Fibroblast of skin of left quadriceps (primary cell): Measurements from ENCODE around the gene CLCN6.

Source experiments
- DNase-seq, 2 experiments: peaks; one replicate each; pipeline ENCODE4 v3.0.0-alpha.2; 2013; ENCODE audit warnings: low read depth in 2 of 2

Gene CLCN6, protein sequence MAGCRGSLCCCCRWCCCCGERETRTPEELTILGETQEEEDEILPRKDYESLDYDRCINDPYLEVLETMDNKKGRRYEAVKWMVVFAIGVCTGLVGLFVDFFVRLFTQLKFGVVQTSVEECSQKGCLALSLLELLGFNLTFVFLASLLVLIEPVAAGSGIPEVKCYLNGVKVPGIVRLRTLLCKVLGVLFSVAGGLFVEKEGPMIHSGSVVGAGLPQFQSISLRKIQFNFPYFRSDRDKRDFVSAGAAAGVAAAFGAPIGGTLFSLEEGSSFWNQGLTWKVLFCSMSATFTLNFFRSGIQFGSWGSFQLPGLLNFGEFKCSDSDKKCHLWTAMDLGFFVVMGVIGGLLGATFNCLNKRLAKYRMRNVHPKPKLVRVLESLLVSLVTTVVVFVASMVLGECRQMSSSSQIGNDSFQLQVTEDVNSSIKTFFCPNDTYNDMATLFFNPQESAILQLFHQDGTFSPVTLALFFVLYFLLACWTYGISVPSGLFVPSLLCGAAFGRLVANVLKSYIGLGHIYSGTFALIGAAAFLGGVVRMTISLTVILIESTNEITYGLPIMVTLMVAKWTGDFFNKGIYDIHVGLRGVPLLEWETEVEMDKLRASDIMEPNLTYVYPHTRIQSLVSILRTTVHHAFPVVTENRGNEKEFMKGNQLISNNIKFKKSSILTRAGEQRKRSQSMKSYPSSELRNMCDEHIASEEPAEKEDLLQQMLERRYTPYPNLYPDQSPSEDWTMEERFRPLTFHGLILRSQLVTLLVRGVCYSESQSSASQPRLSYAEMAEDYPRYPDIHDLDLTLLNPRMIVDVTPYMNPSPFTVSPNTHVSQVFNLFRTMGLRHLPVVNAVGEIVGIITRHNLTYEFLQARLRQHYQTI

DNA sequence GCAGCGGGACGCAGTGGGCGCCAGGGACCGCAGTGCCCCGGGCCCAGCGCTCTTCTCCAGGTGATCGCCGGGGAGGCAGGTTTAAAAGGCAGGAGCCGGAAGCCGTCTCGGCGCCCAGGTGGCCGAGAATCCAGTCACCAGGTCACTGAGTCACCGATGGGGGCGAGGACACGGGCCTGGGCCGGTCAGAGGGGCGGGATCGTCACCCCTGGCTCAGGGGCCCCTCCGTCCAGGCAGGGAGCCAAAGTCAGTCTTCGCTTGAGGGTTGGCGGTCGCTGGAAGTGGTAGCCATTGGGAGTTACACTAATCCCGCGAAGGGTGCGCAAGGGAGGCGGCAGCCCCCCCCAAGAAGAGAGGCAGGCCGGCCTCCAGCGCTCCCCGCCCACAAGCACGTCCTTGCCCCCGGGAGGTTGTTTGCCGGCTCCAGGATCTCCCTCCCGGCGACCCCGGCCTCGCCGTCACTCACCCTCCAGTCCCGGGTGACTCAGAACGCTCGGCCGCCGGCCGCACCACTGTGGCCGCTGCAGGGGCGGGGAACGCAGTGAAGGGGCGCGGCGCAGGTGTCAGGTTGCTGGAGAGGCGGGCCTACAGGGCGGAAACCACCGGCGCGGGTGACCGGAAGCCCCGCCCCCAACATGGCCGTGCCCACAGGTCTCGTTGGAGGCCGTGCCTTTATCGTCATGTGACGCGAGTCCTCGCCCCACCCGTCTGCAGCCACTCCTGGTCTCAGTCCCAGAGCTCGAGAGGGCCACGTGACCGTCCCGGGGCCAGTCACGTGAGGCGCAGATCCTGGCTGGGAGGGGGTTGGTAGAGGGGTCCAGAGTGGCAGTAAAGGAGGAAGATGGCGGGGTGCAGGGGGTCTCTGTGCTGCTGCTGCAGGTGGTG is at the start of gene CLCN6, which contains the start of gene MTHFR:
CLCN6 (plus strand) TSS at position 770 of the 885 bp plus-strand sequence; CDS start at position 842, 72 bp downstream.
MTHFR (minus strand) TSS at position 543 of the 885 bp plus-strand sequence. CDS start 2,848 bp downstream, outside the sequence.
- DNase-seq = peak; percentile 97

DNA sequence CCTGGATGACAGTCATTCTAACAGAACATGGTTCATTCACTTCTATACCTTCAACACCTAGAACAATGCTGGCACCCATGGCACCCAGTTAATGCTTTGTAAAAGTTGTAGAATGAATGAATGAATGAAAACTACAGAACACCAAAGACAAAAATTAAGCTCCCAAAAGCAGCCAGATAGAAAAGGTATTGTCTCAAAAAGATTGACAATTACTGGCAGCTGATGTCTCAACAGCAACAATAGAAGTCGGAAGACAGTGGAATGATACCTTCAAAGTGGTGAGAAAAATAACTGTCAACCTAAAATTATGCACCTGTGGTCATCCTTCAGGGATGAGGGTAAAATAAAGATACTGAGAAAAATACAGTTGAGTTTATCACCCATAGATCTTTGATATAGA is 48.9 kb upstream of the CLCN6 start:
- no peak for DNase-seq

DNA sequence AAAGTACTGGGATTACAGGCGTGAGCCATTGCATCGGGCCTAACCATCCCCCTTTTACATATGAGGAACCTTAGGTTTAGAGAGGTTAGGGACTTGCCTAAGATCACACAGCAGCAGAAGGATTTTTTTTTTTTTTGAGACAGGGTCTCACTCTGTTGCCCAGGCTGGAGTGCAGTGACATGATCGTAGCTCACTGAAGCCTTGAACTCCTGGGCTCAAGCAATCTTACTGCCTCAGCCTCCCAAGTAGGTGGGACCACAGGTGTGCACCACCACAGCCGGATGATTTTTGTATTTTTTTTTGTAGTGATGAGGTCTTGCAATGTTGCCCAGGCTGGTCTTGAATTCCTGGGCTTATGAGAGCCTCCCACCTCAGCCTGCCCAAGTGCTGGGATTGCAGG is 46.2 kb upstream of the CLCN6 start:
- DNase-seq = no peak

DNA sequence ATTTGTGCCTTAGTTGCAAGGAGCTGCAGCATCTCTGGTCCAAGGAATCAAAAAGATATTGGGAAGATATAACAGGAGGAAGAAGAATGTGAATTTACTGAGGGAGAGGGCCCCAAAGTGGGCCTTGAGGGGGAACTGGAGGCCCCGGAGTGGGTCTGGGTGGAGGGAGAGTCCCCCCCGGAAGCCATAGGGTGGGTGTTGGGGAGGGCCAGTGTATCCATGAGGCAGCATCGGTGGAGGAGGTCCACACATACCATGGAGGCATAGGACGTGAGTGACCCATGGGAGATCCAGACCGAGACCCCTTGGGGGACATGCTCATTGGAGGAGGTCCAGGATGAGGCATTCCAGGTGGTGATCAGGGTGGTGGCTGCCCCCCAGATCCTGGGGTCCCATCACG is 44.7 kb upstream of the CLCN6 start:
- DNase-seq = no peak

DNA sequence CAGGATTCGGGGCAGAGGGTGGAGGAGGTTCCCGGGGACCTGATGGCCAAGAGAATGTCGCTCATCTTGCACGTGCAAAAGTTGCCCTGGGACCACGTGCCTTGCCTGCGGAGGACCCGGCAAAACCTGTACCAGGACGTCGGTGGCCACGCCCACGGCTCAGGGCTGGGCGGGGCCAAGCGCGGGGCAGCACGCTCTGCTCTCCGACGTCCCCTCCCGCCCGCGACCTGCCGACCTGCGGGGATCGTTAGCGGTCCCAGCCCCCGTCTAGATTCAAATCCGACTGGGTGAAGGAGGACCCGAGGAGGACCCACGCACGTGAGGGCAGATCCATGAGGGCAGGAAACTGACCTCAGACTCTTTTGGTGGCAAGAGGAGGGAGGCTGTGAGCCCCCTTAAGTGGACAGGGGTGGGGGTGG is 44.0 kb upstream of the CLCN6 start, which contains the start of gene C1orf167:
C1orf167 (plus strand) TSS at position 206 of the 419 bp plus-strand sequence. CDS start 2,208 bp downstream, outside the sequence.
- no peak for DNase-seq

DNA sequence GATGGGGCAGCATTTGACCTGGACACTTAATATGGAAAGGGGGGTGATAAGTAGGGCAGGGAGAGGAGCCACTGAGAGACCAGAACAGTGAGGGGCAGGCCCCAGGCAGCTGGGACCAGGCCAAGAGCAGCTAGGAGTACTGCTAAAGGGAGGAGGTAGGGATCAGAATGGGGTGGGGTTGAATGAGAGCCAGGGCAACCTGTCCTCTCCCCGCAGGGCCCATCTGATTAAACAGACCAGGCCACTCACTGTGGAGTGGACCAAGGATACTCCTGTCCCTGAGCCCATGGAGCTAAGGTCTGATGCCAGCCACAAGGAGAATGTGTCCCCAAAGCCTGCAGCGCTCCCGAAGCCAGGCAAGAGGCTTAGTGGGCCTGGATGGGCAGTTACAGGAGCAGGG is 41.9 kb upstream of the CLCN6 start:
- DNase-seq = no peak

DNA sequence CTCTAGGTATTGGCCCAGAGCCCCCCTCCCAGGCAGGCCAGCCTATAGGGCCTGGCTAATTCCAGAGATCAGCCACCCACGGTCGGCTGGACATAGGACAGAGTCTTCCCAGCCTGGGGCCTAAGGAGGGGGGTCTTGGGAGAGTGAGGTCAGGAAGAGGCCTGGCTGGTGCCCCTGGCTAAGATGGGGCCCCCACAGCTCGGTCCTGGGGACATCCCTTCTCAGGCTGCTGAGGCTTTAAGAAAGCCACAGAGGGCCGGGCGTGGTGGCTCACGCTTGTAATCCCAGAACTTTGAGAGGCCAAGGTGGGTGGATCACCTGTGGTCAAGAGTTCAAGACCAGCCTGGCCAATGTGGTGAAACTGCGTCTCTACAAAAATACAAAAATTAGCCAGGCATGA is 41.5 kb upstream of the CLCN6 start:
- no peak for DNase-seq

DNA sequence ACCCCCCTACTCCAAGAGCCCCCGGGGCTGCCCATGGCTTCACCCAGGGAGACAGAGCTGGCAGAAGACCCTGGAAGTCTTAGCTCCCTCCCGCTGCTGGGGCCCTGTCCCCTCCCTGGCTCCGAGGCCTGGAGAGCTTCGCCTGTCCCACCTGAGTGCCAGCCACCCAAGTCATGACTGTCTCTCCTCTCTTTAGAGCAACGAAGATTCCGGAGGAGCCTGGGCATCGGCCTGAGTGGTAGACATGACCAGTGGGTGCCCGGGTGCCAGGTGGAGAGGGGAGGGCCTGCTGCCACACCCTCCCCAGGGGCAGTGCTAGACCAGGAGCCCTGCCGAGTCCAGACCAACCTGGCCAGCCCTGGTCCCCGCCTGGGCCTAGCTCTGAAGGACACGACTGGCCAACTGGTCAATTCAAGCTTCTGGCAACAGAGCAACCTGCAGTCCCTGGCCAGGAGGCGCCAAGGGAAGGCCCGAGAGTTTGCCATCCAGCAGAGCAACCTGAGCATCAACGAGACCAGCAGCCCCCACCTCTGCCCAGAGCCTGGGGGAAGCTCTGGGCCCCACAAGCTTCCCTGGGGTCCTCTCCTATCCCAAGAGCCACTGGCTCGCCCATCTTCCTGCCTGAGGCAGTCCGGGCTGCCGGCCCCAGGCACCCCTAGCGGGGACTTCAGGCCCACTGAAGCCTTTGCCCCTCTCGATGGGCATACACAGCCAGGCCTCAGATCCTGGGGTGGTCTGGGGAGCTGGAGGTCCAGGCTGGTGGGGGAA is 40.1 kb upstream of the CLCN6 start:
- no peak for DNase-seq

DNA sequence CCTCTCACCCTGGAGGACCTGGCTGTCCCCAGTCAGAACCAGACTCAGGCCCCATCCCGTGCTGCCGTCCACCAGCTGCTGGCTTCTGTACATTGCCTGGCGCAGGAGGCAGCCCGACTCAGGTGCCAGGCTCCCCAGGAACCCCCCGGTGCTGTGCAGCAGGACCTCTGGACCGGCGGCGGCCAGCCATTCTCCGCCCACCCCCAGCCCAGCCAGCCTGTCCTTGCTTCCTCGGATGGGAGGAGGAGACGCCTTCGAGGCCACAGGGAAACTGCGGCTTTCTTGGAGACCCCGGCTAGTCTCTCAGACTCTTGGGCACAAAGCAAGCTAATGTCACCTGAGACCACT is 39.6 kb upstream of the CLCN6 start:
- no peak for DNase-seq

DNA sequence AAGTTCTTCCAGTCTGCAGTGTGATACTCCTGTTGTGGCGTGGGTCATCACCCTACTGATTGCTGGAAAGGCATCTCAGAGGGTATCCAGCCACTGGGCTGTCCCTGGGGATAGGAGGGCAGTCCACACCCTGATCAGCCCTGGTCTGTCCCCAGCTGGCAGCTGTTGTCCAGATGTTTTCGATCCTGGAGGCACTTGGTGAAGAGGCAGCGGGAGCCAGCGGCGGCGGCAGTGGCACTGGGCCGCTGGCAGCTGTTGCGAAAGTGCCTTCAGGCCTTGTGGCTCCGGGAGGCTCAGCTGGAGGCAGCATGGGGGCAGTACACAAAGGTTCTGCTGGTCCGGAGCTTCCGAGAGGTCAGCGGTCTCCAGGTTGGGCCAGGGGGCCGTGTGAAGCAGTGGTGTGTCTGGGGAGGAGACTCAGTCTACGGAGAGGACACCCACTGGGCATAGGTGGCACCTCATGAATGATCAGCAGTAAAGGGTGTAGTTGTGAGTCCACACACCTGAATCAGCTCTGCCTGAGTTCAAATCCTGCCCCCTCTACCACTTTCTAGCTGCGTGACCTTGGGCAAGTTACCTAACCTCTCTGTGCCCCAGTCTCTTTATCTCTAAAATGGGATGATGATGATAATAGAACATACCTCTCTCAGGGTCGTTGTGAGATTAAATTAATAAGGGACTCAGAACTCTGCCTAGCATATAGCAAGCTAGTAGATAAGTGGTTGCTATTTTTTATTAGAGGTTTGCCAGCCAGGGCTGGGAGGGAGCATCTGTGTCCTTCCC is 37.9 kb upstream of the CLCN6 start:
- DNase-seq = no peak

DNA sequence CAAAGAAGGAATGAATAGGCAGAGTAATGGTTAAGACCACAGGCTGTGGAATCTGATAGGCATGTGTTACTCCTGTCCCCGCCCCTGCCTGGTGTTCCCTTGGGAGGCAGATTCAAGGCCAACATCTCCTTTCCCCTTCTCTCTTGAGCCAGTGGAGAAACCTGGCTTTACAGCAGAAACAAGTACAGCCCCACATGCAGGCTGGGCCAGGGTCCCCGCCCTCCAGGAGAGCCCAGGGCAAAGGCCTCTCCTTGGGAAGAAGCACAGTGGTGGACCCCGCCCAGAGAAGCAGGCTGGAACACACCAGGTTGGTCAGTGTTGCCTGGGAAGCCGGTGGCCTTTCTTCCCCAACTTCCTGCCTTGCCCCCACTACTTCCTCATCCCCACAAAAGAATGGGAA is 37.2 kb upstream of the CLCN6 start:
- no peak for DNase-seq

DNA sequence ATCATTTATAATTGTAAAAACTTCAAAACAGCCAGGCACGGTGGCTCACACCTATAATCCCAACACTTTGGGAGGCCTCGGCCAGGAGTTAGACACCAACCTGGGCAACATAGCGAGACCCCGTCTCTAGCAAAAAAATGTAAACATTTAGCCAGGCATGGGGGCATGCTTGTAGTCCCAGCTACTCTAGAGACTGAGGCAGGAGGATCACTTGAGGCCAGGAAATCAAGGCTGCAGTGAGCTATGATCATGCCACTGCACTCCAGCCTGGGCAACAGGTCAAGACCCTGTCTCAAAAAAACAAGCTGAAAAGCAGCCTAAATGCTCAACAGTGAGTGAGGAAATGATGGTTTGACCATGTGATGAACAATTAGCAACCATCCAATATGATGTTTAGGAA is 36.7 kb upstream of the CLCN6 start:
- DNase-seq = no peak

DNA sequence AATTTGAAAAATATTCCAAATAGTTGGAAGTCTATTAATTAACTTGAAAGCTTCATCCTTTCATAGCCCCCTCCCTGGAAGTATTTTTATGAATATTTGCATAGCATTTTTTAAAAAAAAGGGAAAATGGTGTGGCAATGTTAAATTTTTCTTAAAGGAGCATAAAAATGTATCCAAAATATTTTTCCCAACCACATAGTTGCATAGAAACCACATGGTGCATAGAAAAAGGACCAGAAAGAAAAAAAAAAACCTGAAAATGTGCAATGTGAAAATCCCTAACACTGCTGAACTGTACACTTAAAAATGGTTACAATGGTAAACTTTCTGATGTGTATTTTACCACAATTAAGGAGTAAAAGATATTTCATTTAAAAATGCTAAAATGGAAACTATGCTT is 36.0 kb upstream of the CLCN6 start:
- no peak for DNase-seq

DNA sequence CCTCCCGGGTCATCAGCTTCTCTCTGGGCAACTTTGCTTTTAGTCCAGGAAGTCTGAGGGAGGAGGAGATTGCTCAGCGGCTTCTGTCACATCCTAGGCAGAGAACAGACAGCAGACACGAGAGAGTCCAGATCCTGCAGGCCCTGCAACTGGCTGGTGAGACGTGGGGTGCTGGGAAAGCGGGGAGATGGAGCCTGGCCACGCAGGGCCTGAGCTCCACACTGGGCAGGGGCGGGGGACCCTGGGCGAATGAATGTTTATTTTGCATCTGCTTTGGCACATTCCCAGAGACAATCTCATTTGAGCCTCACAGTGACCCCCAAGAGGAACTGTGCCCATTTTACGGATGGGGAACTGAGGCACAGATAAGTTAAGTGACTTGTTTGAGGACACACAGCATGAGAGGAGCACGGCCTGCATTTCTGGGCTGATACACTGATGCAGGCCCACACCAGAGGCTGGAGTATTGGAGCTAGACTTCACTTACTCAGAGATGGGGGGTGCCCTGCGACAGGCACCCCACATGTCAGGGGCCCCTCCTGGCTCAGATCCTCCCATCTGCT is 34.4 kb upstream of the CLCN6 start:
- no peak for DNase-seq

DNA sequence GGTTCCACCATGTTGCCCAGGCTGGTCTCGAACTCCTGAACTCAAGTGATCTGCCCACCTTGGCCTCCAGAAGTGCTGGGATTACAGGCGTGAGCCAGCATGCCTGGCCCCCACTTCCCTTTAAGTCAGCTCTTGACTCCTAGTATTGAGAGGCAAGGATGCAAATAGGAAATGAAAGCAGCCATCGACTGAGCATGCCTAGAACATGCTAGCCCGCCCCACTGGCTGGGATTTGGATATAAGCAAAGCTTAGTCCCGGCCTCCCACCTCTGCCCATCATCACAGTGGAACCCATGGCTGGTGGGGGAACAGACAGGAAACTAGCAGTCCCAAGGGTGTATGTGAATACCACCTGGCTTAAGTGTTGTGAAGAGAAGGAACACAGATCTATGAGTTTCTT is 33.5 kb upstream of the CLCN6 start:
- DNase-seq = no peak

DNA sequence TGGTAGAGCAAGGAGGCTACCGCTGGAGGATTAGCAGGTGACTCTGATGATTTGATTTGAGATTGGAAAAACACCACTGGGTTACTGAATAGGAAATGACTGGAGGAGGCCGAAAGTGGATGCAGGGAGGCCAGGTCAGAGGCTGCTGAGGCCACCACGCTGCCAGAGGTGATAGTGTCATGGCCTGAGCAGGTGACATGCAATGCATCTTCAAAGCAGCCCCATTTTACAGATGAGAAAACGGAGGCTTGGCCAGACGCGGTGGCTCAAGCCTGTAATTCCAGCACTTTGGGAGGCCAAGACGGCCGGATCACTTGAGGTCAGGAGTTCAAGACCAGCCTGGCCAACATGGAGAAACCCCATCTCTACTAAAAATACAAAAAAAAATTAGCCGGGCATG is 31.2 kb upstream of the CLCN6 start:
- DNase-seq = no peak

DNA sequence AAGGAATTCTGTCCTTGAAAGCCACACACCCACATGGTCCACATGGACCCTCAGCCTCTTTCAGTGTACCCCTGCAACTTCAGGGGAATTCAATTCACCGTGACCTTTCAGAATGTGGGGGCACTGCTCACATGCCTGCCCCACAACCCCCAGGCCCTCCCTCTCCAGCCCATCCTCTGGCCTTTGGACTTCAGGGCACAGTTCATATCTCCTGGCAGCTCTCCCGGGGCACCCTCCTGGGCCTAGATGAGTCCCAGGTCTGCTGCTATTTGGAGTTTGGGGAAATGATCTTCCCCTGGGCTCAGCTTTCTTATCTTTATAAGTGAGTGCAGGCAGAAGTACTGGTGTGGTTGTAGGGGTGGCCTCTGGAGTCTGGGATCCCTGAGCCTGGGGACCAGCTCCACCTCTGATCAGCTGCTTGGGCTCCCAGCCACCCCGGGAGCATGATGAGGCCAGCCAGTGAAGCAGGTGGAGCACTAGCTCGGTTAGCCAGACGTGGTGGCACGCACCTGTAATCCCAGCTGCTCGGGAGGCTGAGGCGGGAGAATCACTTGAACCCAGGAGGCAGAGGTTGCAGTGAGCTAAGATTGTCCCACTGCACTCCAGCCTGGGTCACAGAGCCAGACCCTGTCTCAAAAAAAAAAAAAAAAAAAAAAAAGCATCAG is 28.2 kb upstream of the CLCN6 start:
- DNase-seq = no peak

DNA sequence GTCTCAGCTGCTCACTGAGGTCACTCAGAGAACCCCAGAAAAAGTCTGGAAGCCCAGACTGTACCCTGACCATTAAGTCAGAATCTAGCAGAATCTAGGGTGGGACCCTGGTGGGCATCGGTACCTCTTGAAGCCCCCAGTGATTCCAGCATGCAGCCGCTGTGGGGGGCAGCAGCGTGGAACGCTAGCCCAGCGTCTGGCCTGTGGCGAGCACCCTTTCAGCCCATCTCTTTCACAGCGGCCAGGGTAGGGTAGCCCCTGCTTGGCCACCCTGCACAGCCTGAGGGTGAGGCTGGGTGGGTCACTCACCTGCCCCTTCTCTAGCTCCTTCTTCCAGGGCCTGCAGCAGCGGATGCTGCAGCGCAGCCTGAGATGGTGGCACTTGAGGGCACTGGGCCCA is 27.7 kb upstream of the CLCN6 start:
- DNase-seq = no peak
